Muscle layer of duodenum (tissue), 2 donors: ENCODE results near the gene ABLIM2.

Source experiments
- H3K27ac ChIP-seq: one replicate; pipeline ENCODE4 v1.7.0; 2013; ENCODE audit warnings: mild to moderate bottlenecking, low read length
- H3K27me3 ChIP-seq: one replicate; pipeline ENCODE4 v1.7.0; 2013; ENCODE audit warnings: low read depth, mild to moderate bottlenecking, control low read depth, low read length
- H3K36me3 ChIP-seq, 2 donors: one replicate each; pipeline ENCODE4 v1.7.0; 2013; ENCODE audit warnings: low read length in 2 of 2, control low read depth in 1 of 2, mild to moderate bottlenecking in 1 of 2; ENCODE audit not compliant: insufficient read depth in 2 of 2, control insufficient read depth in 1 of 2
- H3K4me1 ChIP-seq, 2 donors: one replicate each; pipeline ENCODE4 v1.7.0; 2013; ENCODE audit warnings: low read length in 2 of 2, mild to moderate bottlenecking in 2 of 2, control low read depth in 1 of 2, moderate library complexity in 1 of 2; ENCODE audit not compliant: insufficient read depth in 2 of 2, control insufficient read depth in 1 of 2
- H3K4me3 ChIP-seq, 2 donors: one replicate each; pipeline ENCODE4 v1.7.0; 2013; ENCODE audit warnings: low read length in 2 of 2, low read depth in 1 of 2, mild to moderate bottlenecking in 1 of 2
- H3K9me3 ChIP-seq, 2 donors: one replicate each; pipeline ENCODE4 v1.7.0; 2013; ENCODE audit warnings: low read length in 2 of 2, control low read depth in 1 of 2, mild to moderate bottlenecking in 1 of 2; ENCODE audit not compliant: control insufficient read depth in 1 of 2
- donor health status: healthy.

The ABLIM2 gene

DNA sequence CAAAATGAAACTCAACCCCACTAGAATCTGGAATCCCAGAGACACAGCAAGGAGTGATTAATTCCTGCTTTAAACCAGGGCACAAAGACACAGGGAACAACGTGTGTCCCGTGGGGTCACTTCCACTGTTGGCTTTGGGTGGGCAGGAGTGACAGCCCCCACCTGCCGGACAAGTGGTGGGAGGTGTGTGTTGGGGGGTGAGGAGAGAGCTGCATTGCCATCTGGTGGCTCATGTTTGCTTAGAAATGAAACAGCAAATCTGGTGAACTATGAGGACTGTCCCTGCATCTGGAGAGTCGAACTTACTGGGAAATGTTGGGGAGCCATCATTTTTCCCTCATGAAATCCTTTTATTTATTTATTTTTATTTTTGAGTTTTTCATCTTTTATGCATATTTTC is 143.1 kb downstream of the ABLIM2 start:
- H3K4me3 ChIP-seq: no peak overlapping the region
- H3K27me3 ChIP-seq: no peaks in the 10 kb centered on the region
- no peaks in the 10 kb centered on the region for H3K36me3 ChIP-seq
- H3K27ac ChIP-seq: no peak overlapping the region
- peaks cover 0 to 7% of the 10 kb centered on the region in 2 donors for H3K4me1 ChIP-seq
- H3K9me3 ChIP-seq: no peaks in the 10 kb centered on the region

DNA sequence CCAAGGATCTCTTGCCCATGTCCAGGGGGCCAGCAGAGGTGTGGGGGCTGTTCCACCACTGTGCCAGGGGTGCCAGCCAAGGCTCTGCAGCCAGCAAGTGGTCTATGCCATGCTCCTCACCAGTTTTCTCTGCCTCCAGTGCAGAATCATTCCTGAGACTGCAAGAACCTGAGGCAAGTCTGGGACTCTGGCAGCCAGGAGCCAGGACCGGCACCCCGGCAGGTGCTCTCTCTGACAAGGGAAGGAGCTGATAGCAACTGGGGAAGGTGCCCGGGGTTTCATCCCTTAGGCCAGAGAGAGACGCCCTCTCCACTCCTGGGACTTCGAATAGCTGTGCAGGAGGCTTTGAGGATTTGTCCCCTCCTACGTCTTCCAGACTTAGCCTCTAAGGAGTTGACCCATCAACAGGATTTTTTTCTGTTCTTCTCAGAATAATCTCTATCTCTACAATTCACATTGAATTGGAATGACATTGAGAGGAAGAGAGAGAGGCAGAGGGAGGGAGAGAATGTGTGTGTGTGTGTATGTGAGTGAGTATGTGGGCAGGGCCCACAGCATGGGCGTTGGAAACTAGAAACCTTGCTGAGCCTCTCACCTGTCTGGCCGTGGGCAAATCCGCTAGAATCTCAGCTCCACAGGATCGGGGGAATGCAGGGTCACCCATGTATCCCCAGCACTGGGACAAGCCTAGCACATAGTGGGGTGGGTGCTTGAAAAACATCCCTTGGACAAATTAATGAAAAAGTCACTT is 144.5 kb downstream of the ABLIM2 start:
- Histone ChIP-seq H3K4me3 (no peak overlapping the region), H3K9me3 (no peaks in the 10 kb centered on the region), H3K36me3 (no peaks in the 10 kb centered on the region), H3K27me3 (no peaks in the 10 kb centered on the region), H3K27ac (no peak overlapping the region), H3K4me1 (peaks cover 0 to 11% of the 10 kb centered on the region in 2 donors)

DNA sequence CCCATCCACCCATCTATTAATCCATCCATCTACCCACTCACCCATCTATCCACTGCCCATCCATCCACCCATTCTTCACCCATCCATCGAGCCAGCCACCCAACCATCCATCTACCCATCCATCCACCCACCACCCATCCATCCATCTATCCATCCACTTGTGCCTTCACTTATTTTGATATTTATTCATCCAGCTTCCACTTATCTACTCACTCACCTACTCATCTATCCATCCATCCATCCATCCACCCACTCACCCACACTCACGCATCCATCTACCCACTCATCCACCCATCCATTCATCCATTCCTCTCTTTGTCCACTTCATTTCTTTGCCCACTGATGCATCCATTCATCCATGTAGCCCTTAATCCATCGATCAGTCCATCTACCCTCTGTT is 146.1 kb downstream of the ABLIM2 start:
- no peaks in the 10 kb centered on the region for H3K9me3 ChIP-seq
- H3K36me3 ChIP-seq: no peaks in the 10 kb centered on the region
- H3K27ac ChIP-seq: no peak overlapping the region
- H3K4me3 ChIP-seq: no peak overlapping the region
- H3K4me1 ChIP-seq: peaks cover 0 to 11% of the 10 kb centered on the region in 2 donors
- H3K27me3 ChIP-seq: no peaks in the 10 kb centered on the region

DNA sequence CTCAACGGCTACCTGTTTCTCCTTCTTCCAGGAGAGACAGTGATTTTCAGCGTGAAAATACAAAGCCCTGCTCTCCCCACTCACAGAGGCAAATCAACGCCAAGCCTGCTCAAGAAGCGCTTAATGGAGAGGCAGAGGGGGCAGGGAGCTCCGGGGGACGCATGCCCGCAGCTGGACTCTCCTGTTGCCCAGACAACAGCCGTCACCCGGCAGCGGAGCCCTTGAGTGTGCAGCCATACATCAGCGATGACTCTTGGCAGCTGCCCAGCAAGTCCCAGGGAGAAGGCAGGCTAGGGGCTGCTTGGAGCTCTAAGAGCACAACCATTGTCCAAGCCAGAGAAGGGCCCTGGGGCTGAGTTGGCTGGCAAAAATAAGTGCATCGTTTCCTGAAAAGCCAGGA is 148.0 kb downstream of the ABLIM2 start:
- H3K27me3 ChIP-seq: no peaks in the 10 kb centered on the region
- H3K4me3 ChIP-seq: peak overlapping the region in 1 of 2 donors; percentile 29
- H3K36me3 ChIP-seq: no peaks in the 10 kb centered on the region
- no peak overlapping the region for H3K27ac ChIP-seq
- peaks cover 0 to 11% of the 10 kb centered on the region in 2 donors for H3K4me1 ChIP-seq
- H3K9me3 ChIP-seq: no peaks in the 10 kb centered on the region

DNA sequence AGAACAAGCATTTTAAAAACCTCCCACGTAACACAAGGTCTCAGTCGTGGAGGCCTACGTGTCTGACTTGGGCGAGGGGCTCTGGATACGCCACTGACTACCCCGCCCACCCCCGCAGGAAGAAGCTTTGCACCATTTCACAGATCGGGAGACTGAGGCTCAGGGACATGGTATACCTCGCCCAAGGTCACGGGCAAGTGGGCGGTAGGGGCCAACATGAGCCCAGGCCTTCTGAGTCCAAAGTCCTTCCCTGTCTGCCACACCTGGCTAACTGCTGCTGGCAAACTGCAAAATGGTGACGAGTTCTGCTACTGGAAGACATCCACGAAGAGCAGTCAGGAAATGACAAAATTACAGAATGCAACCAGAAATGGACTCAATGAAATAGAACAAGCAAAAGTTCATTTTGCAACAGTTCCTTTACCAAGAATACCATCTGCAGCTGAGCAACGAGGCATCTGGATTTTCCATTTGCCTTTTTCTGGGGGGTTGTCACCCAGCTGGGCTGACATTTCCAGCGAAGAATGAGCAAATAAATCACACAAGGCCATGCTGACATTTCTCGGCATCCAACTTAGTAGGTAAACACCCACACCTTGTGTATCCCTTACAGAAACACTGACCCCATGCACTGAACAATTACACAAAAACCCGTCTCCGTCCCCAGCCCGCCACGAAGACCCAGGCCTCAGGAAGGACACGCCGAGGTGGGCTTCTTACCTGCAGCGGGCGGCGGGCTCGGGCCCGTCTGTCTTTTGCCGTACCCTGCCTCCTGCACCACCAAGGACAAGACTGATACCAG is 148.7 kb downstream of the ABLIM2 start:
- Histone ChIP-seq H3K9me3 (no peaks in the 10 kb centered on the region), H3K4me1 (peaks cover 0 to 11% of the 10 kb centered on the region in 2 donors), H3K27ac (no peak overlapping the region), H3K36me3 (no peaks in the 10 kb centered on the region), H3K4me3 (no peak overlapping the region), H3K27me3 (no peaks in the 10 kb centered on the region)

DNA sequence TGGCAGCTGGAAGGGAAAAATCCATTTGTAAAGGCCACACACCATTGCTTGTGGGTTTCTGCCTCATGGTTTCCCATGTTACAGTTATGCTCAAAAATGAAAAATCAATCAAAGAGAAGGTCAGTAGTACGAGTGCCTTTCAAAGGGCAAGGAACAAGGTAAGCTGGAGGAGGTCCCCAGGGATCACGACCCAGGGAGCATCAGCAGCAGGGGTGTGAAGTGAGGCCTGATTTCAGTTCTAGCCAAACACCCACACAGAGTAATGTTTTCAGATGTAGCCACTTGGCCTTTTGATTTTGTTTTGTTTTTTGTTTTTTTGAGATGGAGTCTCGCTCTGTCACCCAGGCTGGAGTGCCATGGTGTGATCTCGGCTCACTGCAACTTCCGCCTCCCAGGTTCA is 149.5 kb downstream of the ABLIM2 start:
- H3K4me1 ChIP-seq: peaks cover 0 to 11% of the 10 kb centered on the region in 2 donors
- H3K9me3 ChIP-seq: no peaks in the 10 kb centered on the region
- H3K36me3 ChIP-seq: no peaks in the 10 kb centered on the region
- H3K4me3 ChIP-seq: no peak overlapping the region
- no peak overlapping the region for H3K27ac ChIP-seq
- H3K27me3 ChIP-seq: no peaks in the 10 kb centered on the region

DNA sequence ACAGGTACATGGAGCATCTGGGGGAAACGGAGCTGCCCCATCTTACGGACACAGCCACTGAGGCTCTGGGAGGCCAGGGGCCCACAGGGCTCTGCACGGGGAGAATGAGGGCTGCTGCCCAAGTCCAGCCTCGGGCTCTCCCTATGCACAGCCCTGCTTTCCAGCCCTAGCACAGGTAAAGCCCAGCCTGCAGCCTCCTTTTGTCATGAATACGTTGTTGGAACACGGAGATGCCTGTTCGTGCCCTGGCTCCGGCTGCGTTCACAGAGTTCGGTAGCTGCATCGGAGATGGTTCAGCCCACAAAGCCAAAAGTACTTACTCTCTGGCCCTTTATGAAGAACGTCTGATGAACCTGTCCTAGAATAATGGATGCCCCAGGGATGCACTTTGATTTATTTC is 150.2 kb downstream of the ABLIM2 start:
- Histone ChIP-seq H3K27ac (no peak overlapping the region), H3K36me3 (no peaks in the 10 kb centered on the region), H3K4me3 (no peak overlapping the region), H3K27me3 (no peaks in the 10 kb centered on the region), H3K4me1 (peaks cover 0 to 11% of the 10 kb centered on the region in 2 donors), H3K9me3 (no peaks in the 10 kb centered on the region)

DNA sequence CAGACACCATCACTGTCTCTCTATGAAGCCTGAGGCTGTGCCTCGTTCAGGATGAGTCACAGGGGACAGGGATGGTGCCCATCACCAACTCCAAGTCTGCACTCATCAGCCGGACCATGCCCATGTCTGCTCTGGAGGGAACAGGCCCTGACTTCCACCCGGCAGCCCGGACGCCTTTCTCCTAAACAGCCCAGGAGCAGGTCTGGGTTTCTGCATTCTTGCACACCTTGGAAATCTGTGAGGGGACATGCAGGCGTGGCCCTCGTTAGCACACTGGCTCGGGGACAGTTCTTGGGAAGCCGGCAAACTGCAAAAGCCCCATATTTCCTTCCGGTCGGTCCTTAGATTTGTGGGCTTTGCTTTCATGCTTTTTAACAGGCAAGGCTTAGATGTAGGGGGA is 151.0 kb downstream of the ABLIM2 start:
- H3K36me3 ChIP-seq: no peaks in the 10 kb centered on the region

DNA sequence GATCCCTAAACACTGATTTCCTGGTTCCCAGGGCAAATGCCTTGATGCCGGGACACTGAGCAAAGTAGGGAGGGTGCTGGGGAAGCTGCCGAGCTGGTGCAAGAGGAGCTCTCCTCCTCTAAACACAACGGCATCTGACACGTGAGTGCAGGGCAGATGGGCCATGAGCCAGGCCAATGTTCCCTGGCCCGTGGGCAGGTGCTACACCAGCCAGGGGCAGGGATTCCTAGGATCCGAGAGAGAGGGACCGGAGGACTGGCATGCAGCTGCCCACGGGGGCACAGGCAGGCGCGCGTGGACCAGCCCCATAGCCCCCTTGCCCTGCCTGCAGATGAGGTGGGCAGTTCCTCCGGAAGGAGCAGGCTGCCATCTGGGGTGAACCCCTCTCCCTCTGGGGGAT is 152.1 kb downstream of the ABLIM2 start:
- Histone ChIP-seq H3K4me1 (peaks cover 0 to 11% of the 10 kb centered on the region in 2 donors), H3K9me3 (no peaks in the 10 kb centered on the region), H3K4me3 (no peak overlapping the region), H3K27me3 (no peaks in the 10 kb centered on the region), H3K36me3 (no peaks in the 10 kb centered on the region), H3K27ac (no peak overlapping the region)

More for the DNA sequence above, 151.0 kb downstream of the ABLIM2 start:
- Histone ChIP-seq H3K27me3 (no peaks in the 10 kb centered on the region), H3K27ac (no peak overlapping the region), H3K4me1 (peaks cover 0 to 11% of the 10 kb centered on the region in 2 donors), H3K9me3 (no peaks in the 10 kb centered on the region), H3K4me3 (no peak overlapping the region)

DNA sequence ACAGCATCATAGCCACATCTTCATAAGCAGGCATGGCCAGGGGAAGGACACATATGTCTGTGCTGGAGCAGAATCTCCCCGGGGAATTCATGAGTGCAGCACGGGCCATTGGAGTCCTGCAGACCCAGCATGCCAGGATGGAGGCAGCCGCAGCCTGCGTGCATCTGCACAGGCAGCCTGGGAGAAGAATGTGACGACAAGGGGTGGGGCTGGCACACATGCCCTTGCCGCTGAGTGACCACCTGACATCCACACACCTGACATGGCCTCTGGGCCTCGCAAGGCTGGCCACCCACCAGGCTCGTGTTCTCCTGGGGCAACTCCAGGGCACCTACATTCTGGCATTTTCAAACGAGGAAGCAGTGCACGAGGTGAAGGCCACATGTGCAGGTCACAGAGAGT is 152.8 kb downstream of the ABLIM2 start:
- Histone ChIP-seq H3K4me1 (peaks cover 0 to 7% of the 10 kb centered on the region in 2 donors), H3K27ac (no peak overlapping the region), H3K9me3 (no peaks in the 10 kb centered on the region), H3K36me3 (no peaks in the 10 kb centered on the region), H3K4me3 (no peak overlapping the region), H3K27me3 (no peaks in the 10 kb centered on the region)

DNA sequence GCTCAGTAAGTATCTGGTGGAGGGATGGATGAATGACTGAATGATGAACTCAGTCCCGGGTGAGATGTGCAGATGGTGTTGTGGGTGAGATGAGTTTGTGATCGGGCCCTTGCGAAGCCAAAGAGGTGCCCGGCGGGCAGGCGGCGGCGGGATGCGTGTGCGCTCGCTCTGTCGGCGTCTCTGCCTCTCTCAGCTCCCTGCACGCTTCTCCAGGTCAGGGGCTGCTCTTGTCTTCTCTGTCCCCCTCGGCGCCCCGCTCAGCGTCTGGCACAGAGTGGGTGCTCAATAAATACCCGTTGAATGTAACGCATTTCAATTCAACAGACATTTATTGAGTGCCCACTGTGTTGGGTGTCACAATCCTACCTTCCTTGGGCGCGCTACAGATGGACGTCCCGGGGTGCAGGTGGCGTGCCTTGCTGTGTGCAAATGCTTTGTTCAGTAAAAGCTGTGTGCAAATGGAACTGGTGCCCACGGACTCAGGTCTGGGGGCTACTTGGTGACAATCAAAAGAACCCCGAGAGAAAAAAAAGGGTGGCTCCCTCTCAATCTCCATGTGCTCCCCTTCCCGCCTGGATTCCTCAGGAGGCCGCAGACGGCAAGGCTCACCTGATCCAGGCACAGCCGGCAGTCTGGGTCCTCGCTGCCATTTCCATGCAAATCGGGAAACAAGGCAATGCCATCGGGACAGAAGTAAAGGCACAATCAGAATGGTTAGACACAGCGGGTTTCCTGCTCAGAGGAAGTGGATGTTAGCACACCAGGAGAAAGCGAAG is 153.4 kb downstream of the ABLIM2 start:
- Histone ChIP-seq H3K4me1 (peaks cover 0 to 2% of the 10 kb centered on the region in 2 donors), H3K27ac (no peak overlapping the region), H3K27me3 (no peaks in the 10 kb centered on the region), H3K9me3 (no peaks in the 10 kb centered on the region), H3K36me3 (no peaks in the 10 kb centered on the region), H3K4me3 (no peak overlapping the region)
